Stimulated activated CD4-positive, alpha-beta T cell treated with anti-CD3 and anti-CD28 coated beads, Interleukin-4, amount 100 ng/mL, for 4 hours (primary cell): ENCODE results near the gene EML5.
"Not testable (repeated sequence)": the region's sequence is repeated elsewhere in the genome, so short reads cannot be mapped to it uniquely, and the experiment has no call there.

Experiments
- DNase-seq, 2 experiments: peaks; one replicate each; pipeline ENCODE4 v3.0.0-alpha.2; 2020

Gene EML5

DNA sequence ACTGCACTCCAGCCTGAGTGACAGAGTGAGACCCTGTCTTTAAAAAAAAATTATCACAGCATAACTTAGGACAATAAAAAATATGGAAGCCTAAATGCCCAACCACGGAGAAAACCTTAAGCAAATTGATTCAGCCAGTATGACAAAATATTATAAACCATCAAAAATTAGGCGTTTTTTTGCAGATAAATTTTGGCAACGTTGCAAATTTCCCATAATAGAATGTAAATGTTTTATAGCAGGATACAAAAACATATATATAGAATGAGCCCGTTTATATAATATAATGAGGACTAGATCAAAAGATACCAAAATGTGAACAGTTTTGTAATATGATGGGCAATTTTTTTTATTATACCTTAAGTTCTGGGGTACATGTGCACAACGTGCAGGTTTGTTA, 6.8 kb upstream of the EML5 start:
- no peak for DNase-seq

DNA sequence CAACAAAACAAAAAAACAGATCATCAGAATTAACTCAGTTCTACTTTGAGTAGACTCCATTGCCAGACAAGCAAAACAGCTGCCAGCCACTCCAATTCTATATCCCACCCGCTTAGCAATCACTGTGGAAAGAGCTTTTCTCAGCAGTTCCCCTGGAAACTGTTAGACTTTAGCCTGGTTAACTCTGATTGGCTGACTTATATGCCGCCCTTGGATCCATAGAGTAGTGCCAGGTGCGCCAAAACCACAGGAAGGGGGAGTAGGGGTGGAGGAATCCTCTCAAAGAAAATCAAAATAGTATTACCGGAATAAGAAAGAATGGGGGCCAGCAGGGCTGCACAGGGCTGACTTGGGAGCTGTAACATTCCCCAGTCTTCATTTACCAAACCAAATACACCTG, 5.4 kb upstream of the EML5 start:
- no peak for DNase-seq

DNA sequence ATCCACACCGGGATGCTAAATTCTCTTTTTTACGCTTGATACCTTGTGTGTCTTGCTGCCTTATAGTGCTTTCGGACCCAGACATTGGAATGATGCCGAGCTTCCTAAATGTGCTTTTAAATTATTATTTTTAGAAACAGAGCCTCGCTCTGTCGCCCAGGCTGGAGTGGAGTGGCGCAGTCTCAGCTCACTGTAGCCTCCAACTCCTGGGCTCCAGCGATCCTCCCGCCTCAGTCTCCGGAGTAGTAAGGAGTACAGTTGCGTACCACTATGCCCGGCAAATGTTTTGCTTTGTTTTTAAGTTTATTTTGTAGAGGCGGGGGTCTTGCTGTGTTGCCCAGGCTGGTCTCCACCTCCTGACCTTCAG, 489 bp upstream of the EML5 start:
- no peak for DNase-seq

DNA sequence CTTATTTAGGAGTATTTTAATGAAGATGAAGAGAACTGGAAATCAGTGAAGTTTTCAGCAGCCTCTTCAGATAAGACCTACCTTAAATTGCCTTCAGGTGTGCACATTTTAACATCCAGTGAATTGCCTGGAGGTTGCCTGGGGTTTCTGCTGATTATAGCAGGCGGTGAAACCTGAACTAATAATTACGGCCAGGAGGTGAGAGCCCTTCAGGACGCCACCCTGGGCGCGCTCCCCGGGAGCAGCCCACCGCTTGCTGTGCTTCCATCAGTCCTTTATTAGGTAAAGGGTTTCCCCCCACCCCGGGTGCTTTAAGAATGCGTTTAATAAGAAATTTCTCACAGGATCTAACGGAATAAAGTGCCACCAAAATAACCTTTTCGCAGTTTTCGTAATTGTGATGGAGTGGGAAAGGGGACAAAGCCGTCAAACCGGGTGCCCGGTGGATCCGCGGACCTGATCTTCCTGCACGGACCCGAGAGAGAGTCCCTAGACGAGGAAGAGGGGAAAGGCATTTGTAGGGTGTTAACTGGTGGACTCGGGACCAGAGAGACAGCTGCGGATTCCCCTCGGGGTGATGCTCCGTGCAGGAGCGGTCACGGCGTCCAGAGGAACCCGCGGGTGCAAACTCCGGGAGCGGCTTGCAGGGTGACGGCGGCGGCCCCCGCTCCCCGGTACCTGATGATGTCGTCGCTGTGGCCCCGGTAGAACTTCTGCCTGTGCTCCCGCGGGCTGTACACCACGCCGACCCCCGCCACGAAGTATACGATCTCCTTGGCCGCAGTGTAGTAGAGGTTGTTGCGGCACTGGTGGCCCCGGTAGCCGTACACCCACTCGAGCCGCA, 902 bp downstream of the EML5 start:
- DNase-seq, result no peak

DNA sequence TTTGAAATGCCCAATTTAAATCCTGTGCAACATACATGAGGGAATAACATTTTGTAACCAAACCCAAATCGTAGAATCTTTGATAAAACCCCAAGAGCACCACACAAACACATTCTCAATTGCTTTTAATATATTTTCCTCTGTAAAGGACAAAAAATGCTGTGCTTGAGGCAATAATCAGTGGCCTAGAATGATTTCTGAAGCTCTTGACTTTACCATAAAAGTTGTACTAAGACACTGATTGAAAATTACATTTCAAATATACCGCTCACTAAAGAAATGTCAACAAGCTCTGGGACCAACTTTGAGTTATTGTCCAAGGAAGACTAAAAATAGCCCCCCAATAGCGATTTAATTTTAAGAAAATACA, 1.5 kb downstream of the EML5 start:
- DNase-seq, result no peak

DNA sequence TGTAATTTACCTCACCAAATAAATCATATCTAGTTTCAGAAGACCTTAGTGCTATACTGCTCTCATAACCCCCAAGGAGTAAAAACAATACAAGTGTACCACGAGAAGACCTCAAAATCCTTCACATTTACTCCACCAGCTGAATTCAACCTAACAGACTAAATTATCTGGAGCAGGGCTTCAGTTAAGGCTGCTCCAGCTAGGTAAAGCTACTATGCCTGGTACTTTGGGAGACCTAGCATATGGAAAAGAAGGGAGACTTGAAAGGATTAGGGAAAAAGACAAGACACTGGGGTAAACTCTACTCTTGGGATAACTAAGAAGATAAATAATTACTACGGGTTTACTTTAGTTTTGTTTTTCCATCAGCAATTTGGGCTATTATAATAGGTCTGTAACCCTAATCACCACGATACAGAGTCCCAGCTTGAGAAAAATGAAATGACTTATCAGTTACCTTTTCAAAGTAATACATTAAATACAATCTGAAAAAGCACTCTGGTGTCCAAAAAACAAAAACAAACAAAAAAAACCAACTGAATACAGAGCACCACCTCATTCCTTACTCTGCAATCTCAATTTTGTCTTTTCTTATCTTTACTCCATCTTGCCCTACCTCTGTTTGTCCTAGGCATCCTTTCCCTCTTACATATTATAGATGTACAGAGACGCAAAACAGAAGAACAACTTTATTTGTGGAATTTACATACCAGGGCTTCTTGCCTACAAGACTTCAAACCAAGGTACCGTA, 2.1 kb downstream of the EML5 start:
- no peak for DNase-seq

DNA sequence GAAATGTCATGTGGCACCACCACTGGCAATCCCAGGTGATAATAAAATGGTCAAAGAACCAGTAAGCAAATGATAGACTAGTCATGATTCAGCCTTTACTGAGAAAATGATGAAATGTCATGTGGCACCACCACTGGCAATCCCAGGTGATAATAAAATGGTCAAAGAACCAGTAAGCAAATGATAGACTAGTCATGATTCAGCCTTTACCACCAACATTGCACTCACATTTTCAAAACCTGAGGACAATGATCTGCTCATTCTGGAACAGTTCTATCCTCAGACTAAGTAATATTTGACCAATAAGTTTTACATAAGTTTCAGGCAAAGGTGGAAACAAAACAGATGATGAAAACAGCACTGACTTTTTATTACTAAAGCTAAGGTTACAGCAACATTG, 3.2 kb downstream of the EML5 start:
- DNase-seq, result not testable (repeated sequence)

DNA sequence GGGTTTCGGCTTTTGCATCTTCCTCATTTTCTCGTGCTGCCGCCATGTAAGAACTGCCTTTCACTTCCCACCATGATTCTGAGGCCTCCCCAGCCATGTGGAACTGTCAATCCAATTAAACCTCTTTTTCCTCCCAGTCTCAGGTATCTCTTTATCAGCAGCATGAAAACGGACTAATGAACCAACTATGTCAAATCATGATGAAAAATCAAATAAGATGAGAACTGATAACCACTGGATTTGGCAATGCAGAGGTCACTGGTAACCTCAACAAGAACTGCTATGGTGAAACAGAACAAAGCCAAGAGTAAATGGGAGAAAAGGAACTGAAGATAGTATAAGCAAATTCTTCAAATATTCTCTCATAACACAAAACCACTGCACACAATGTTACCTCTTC, 6.0 kb downstream of the EML5 start:
- DNase-seq, result no peak

DNA sequence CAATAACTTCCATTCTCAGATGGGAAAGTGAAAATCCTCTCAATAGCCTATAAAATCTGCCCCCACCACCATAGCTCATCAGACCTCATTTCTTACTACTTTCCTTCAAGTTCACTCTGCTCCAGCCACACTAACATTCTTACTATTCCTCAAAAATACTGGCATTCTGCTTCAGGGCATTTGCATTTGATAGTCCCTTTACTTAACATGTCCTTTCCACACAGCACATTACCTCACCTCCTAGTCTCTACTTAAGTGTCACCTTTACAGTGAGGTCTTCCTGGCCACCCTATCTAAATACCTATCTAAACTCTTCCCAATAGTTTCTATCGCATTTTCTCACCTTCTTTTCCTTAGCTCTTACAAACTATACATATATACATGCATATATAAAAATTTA, 6.8 kb downstream of the EML5 start:
- DNase-seq, result no peak

DNA sequence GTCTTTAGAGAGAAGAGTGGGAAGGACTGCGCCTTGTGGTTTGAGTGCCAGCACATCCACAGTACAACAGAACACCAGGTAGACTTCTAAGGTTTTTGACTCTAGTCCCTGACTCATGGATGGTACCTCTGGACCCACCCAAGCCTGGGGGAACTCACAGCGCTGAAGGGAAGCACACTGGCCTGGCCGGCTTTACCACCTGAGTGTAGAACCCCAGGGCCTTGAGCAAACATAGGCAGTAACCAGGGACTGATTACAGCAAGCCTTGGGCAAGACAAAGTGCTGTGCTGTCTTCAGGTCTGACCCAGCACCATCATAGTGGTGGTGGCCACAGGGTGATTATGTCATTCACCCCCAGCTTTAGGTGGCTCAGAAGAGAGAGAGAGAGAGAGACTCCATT, 17.2 kb downstream of the EML5 start:
- DNase-seq, result no peak

DNA sequence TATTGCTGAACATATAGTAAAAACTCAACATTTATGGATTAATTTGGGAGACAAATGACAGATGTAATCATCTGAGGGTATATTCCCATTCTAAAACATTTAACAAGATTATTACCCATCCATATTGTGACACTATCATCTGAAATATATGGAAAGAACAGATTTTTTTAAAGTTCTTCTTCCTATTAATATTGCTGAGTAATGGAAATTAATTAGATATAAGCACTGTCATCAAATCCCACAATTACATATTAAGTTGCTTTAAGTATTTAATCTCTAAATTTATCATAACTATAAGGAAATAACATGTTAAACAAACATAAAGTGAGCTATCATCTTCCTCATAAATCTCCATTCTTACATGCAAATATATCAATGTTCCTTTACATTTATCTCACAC, 22.0 kb downstream of the EML5 start:
- no peak for DNase-seq

DNA sequence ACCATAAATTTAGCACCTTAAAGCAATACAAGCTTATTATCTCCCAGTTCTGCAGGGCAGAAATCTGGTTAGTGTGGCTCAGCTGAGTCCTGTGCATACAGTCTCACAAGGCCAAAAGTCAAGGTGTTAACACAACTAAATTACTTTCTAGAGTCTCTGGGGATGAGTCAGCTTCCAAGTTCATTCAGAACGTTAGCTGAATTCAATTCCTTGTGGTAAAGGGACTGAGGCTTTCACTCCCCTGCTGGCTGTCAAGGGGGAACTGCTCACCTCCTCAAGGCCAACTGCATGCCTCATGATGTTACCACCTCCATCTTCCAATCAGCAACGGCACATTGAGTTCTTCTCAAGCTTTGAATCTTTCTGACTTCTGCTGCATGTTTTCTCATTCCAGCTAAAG, 27.6 kb downstream of the EML5 start:
- no peak for DNase-seq

DNA sequence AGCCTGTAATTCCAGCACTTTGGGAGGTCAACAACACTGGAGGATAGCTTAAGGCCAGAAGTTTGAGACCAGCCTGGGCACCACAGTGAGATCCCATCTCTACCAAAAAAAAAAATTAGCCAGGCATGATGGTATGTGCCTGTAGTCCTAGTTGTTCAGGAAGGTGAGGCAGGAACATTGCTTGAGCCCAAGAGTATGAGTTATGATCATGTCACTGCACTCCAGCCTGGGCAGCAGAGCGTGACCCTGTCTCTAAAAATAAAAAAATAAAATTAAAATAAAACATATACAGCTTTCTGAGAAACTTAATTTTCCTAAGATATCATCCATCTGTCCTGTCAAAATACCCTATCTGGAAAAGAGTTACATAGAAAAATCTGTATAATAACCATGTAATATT, 38.9 kb downstream of the EML5 start:
- no peak for DNase-seq

DNA sequence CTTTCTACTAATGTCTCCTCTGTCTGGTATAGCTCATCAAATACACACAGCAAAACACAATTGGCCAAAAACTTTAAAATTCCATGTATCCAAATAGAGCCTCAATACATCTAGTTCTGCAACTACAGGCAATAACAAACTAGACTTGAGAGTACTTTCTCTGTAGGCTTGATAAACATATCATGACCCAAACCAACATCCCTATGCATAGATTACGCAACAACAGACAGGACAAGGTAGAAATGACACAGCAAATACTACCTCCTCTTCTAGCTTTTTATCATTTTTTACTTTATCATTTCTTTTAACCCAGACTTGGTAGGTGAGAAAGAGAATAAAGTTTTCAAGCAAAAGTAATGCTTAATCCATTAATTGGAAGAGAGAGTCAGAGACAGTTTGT, 41.8 kb downstream of the EML5 start:
- no peak for DNase-seq

DNA sequence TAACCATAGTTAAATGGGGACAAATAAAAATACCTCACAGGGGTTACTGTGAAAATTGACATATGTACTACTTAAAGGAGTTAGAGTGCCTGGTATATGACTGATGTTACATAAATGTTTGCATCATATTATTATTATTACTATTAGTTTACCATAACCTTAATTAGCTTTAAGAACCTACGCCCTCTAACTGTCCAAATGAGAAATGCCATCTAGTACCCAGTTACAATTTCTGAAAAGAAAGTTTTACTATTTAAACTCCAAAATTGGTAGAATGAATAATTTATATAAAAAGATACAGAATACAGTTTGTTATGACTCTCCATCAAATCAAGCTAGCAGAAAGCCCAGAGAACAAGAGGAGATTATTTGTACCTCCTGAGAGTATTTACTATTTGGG, 42.3 kb downstream of the EML5 start:
- DNase-seq, result no peak

DNA sequence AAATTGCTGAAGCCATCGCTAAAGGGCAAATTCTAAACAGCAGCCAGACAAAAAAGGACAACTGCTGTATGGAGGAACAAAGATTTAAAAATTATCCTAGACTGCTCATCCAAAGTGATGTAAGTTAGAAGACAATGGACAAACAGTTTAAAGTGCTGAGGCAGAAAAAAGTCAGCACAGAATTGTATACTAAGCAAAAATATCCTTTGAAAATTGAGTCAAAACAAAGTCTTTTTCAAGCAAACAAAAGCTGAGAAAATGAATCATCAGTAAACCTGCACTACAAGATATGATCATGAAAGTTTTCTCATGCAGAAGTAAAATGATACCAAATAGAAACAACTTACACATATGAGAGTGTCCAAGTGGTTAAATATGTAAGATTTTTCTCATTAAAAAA, 43.6 kb downstream of the EML5 start:
- DNase-seq, result no peak

DNA sequence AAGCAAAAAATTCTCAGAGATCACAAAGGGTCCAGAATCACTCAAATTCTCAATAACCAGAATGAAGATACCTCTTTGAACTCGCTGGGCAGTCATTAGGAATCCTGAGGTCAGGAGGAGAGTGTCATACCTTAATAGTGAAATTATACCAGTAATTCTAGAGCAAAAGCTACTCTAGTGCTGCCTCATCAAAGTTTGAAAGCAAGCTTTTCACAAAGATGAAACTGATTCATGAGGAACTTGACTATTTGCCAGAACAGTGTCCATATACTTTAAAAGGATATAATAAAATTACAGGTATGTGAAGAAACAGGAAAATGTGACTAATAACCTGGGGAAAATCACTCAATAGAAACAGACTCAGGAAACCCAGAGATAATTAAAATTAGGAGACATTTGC, 44.5 kb downstream of the EML5 start:
- no peak for DNase-seq

DNA sequence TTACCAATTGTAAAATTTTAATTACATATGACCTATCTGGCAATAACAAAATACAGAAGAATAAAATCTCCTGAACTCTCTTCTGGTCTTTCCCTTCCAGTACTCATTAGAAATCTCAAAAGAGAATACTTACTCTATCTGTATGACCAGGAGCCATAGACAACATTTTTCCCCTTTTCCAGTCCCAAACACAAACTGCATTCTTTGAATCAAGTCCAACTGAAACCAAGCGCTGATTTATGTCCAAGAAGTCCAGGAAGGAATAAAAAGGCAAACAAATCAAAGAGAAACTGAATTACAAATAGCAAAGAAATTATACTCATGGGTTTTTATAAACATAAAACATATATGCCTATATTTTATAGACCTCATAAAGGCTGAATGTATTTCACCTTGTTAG, 46.7 kb downstream of the EML5 start:
- no peak for DNase-seq

DNA sequence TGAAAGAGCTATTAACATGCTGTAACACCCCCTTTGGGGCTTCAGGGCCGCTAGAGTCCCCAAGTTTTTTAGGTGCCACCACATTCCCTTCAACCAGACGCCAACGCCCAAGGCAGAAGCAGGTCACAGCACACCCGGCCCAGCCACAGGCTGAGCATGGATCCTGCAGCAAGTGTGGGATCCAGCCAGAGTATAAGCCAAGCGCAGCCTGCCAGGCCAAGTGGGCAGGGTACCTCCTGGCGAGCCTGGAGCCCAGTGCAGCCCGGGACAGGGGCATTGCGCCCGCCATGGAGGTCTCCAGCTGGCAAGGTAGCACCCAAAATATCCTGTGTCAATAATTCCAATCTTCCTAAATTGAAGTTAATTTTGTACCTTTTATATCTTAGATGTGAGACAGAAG, 55.5 kb downstream of the EML5 start:
- DNase-seq, result no peak

DNA sequence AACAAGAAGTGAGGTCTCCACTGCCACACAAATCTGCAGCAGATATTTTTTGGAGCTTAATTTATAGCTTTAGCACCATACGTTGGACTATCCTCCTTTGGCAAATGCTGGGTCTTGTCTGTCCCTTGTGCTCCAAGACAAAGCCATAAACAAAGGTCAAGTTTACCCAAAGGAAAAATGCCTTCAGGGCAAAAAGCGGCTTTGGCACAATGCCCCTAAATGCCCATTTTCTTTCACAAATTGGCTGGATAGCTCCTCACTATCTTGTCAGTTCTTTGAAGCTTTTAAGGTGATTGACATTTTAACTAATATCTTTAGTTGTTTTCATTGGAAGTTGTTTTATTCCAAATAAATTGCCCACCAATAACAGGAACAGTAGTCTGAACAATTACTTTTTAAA, 59.6 kb downstream of the EML5 start:
- no peak for DNase-seq

DNA sequence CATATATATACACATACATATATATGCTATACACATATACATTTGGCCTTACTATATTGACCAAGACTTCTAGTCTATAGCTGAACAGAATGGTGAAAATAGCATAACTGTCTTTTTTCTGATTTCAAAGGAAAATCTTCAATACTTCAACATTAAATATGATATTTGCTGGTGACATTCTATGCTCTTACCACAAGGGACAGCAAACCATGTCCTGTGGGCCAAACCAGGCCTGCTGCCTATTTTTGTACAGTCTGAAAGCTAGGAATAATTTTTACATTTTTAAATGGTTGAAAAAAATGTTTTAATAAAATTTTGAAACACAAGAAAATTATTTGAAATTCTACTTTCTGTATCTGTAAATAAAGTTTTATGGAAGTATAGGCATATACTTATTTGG, 63.6 kb downstream of the EML5 start:
- DNase-seq, result no peak

DNA sequence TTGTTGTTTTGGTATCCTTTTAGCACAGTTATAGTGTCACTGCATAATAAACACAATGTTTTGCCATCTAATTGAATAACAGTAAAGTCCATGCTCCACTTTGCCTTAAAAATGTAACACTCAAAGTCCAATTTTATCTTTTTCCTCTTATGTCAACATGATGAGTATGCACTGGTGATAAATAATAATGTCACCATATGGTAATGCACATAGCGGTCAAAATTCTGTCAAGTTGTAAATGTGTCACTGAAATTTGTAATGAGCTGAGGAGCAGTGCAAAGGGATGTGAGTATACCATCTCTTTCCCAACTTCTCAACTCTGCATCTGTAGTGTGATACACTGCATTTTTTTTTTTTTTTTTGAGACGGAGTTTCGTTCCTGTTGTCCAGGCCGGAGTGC, 65.7 kb downstream of the EML5 start:
- no peak for DNase-seq

DNA sequence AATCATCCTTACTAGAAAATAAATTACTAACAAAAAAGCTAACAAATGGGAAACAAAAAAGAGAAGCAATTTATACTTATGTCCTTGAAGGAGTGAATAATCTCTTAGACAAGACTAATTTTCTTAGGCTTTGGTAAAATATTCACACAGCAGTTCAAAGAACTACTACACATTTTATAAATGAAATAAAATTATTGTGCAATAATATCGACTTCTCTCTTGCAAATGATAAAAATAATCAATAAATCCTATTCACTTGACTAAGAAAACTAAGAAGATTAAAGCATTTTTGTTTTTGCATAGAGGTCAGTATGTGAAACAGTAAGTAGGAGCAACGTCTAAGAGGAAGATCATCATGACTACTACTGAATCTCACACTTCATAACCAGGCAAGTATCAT, 82.0 kb downstream of the EML5 start:
- no peak for DNase-seq

DNA sequence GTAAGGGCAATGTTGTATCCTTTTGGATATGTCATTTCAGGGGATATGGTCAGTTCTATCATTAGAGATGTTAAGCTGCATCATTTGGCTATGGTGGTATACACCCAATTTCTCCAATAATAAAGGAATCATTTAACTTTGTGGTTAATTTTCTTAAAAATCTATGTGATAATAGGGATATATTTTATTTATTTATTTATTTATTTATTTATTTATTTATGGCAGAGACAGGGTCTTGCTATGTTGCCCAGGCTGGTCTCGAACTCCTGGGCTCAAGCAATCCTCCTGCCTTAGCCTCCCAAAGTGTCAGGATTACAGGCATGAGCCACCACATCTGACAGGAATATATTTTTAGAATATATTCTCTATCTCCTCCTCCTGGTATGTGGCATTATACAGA, 85.7 kb downstream of the EML5 start:
- no peak for DNase-seq

DNA sequence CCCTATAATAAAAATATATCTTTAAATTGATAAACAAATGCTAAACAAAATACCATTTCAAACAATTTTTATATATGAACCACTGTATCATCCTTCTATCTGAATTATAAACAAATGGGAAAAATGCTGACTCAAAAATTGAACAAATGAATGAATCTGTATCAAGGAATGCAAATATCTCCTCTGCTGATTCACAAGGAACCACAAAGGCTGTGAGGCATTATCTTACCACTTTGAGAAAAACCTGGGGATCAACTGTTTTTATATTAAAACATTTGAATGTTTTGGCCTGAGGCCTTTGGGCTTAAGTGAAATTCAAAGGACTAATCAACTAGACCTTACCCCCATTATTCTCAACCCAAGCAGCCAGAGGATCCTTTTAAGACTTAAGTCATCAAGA, 86.3 kb downstream of the EML5 start:
- no peak for DNase-seq
